Activated CD4-positive, alpha-beta memory T cell treated with anti-CD3 and anti-CD28 coated beads, Interleukin-2, amount 10 ng/mL, durations not matched to agents 7 days and 5 days (primary cell): Measurements from ENCODE around the gene GLCCI1. TPM values are rescaled to one million over a fixed set of nuclear protein-coding genes. Genes with fewer than 3 reads are reported as not detected.
"Not testable (repeated sequence)": the region's sequence is repeated elsewhere in the genome, so short reads cannot be mapped to it uniquely, and the experiment has no call there.

Source experiments
- CTCF ChIA-PET: fragments of 350-600 bp; sonication (Branson Sonifier 250); formaldehyde crosslinking; loops from one replicate; lab custom pipeline; 2021; ENCODE audit warnings: antibody characterized with exemption, inconsistent platforms; lab: Charles Lee
- POLR2A ChIA-PET: fragments of 350-600 bp; sonication (Branson Sonifier 250); formaldehyde crosslinking; loops from one replicate; lab custom pipeline; 2021; ENCODE audit warnings: antibody characterized with exemption; lab: Charles Lee
- DNase-seq: peaks from one replicate; pipeline ENCODE4 v3.0.0-alpha.2; 2020
- H3K27ac Mint-ChIP-seq: one replicate; pipeline ENCODE4 v1.8.0; 2021; ENCODE audit warnings: mild to moderate bottlenecking, mixed read lengths
- H3K27me3 Mint-ChIP-seq: one replicate; pipeline ENCODE4 v1.8.0; 2021; ENCODE audit warnings: mixed read lengths
- H3K36me3 Mint-ChIP-seq: one replicate; pipeline ENCODE4 v1.8.0; 2021; ENCODE audit warnings: low read depth, mixed read lengths
- H3K4me1 Mint-ChIP-seq: one replicate; pipeline ENCODE4 v1.8.0; 2021; ENCODE audit warnings: mixed read lengths
- H3K4me3 Mint-ChIP-seq: one replicate; pipeline ENCODE4 v1.8.0; 2021; ENCODE audit warnings: mild to moderate bottlenecking, mixed read lengths
- H3K9me3 Mint-ChIP-seq: one replicate; pipeline ENCODE4 v1.8.0; 2021; ENCODE audit warnings: mixed read lengths
- total RNA-seq, 2 experiments: library from RNA; stranded (reverse); gene quantifications; one replicate each; pipeline ENCODE4 v1.2.3, GENCODE V29; 2021

Gene GLCCI1
- total RNA-seq, 2 experiments from 2014 or later = 25.4 to 29.0 TPM

DNA sequence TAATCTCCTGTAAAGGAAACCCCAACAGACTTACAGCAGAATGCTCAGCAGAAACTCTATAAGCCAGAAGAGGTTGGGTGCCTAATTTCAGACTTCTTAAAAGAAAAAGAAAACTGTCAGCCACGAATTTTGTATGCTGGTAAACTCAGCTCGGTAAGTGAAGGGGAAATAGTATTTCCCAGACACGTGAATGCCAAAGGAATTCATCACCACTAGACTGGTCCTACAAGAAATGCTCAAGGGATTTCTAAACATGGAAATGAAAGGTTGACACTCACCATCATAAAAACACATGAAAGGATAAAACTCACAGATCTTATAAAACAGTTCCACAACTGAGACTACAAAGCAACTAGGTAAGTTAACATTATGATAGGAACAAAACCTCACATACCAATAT is 68.6 kb downstream of the GLCCI1 start:
- no peak for DNase-seq
- Mint-ChIP-seq H3K36me3 (peaks cover 18% of the 10 kb centered on the region), H3K4me3 (no peak overlapping the region), H3K9me3 (no peaks in the 10 kb centered on the region), H3K4me1 (peaks cover 26% of the 10 kb centered on the region), H3K27ac (no peak overlapping the region), H3K27me3 (no peaks in the 10 kb centered on the region)
- ChIA-PET POLR2A (no interaction called here), CTCF (interaction anchor here (2.7 kb wide), 1 partner anchor 356 kb away, joined by 22 read pairs; no protein-coding TSS in a partner anchor)

DNA sequence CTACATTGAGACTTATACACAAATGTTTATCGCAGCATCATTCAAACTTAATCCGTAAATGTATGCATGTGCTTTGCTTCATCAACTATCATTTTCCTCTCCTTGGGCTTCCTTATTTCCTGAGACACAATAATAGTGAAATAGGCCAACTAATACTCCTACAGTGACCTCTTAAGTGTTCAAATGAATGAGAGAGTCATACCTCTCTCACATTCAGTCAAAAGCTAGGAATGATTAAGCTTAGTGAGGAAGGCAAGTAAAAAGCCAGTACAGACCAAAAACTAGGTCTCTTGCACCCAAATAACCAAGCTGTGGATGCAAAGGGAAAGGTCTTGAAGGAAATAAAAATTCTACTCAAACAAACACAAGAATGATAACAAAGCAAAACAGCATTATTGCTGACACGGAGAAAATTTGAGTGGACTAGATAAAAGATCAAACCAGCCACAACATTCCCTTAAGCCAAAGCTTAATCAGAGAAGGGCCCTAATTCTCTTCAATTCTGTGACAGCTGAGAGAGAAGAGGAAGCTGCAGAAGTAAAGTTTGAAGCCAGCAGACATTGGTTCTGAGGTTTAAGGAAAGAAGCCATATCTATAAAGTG is 72.3 kb downstream of the GLCCI1 start:
- Mint-ChIP-seq H3K9me3 (no peaks in the 10 kb centered on the region), H3K27ac (no peak overlapping the region), H3K27me3 (no peaks in the 10 kb centered on the region), H3K36me3 (peaks cover 39% of the 10 kb centered on the region), H3K4me3 (no peak overlapping the region), H3K4me1 (peaks cover 43% of the 10 kb centered on the region)
- ChIA-PET POLR2A (interaction anchor here (0.9 to 1.3 kb wide), 2 partner anchors 21 to 135 kb away, joined by 3 read pairs; no protein-coding TSS in a partner anchor), CTCF (interaction anchor here (1.4 kb wide), 1 partner anchor 149 kb away, joined by 3 read pairs; no protein-coding TSS in a partner anchor)
- no peak for DNase-seq

DNA sequence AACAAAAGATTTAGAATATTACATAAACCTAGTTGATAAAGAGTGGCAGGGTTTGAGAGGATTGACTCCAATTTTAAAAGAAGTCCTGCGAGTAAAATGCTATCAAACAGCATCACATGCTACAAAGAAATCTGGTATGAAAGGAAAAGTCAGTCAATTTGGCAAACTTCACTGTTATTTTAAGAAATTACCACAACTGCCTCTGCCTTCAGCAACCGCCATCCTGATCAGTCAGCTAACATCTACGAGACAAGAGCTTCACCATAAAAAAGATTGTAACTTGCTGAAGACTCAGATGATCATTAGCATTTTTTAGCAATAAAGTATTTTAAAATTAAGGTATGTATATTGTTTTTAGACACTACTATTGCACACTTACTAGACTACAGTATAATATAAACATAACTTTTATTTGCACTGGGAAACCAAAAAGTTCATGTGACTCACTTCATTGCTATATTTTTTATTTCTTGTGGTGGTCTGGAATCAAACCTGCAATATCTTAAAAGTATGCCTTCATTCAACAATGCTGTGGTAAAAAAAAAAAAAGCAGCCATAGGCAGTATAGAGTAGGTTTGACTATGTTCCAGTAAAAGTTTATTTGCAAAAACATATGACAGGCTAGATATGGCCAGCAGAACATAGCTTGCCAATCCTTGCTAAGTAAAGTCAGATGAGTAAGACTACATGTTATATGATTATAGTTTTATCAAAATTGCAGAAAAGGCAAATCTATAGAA is 74.4 kb downstream of the GLCCI1 start:
- H3K4me1 Mint-ChIP-seq = peaks cover 44% of the 10 kb centered on the region
- no peaks in the 10 kb centered on the region for H3K9me3 Mint-ChIP-seq
- CTCF ChIA-PET = no interaction called here
- H3K36me3 Mint-ChIP-seq = peaks cover 22% of the 10 kb centered on the region
- POLR2A ChIA-PET = no interaction called here
- DNase-seq = no peak
- no peak overlapping the region for H3K27ac Mint-ChIP-seq
- H3K27me3 Mint-ChIP-seq = no peaks in the 10 kb centered on the region
- no peak overlapping the region for H3K4me3 Mint-ChIP-seq

DNA sequence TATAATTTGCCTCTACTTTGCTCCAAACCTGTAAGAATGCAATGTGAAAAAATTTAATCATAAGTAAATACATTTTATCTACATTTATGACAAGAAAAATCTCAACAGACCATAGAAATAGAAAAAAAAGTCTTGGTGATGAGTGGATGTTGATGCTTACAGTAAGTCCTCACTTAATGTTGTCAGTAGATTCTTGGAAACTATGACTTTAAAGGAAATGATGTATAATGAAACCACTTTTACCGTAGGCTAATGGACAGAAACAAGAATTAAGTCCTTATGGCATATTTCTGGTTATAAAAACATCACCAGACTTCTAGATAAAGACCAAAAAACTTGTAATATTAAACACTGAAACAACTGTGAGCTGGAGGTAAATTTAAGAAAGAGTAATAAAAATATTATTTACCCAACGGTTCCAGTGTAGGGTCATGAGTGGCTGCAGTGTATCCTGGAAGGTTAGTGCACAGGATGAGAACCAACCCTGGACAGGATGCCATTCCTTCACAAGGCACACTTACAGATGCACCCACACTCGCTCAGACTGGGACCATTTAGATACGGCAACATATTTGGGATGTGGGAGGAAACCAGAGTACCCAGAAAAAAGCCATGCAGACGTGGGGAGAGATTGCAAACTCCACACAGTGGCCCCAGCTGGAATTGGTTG is 76.3 kb downstream of the GLCCI1 start:
- Mint-ChIP-seq H3K36me3 (peaks cover 22% of the 10 kb centered on the region), H3K9me3 (no peaks in the 10 kb centered on the region), H3K4me1 (peaks cover 46% of the 10 kb centered on the region), H3K27ac (peak overlapping the region; percentile 50), H3K27me3 (no peaks in the 10 kb centered on the region), H3K4me3 (no peak overlapping the region)
- no peak for DNase-seq
- CTCF ChIA-PET = no interaction called here
- POLR2A ChIA-PET = no interaction called here

GRCh38 chr7:8048067-8048466 is 79.5 kb downstream of the GLCCI1 start:
- H3K27ac Mint-ChIP-seq, CTCF ChIA-PET, DNase-seq, H3K4me3 Mint-ChIP-seq, H3K27me3 Mint-ChIP-seq, POLR2A ChIA-PET, H3K9me3 Mint-ChIP-seq: not testable (repeated sequence)
- Mint-ChIP-seq H3K36me3 (peaks cover 16% of the 10 kb centered on the region), H3K4me1 (peaks cover 29% of the 10 kb centered on the region)

DNA sequence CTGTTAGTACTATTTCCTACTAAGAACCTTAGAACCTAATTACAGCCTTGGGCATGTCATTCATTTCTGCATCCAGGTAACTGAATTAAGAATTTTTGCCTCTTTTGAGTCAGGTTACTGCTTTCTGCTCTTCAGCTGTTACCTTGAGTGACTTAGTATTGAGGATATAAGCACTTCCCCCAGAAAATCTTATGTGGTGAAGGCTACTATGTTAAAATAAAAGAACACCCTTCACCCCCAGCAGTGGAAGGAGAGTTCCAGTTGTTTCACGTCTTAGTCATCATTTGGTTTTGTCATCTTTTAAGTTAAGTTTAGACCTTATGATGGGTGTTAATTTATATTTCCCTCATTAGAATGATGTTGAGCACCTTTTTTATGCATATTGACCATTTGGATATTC is 82.8 kb downstream of the GLCCI1 start:
- no peaks in the 10 kb centered on the region for H3K27me3 Mint-ChIP-seq
- peaks cover 10% of the 10 kb centered on the region for H3K36me3 Mint-ChIP-seq
- H3K4me1 Mint-ChIP-seq = peaks cover 8% of the 10 kb centered on the region
- no peak for DNase-seq
- POLR2A ChIA-PET = no interaction called here
- no peak overlapping the region for H3K27ac Mint-ChIP-seq
- CTCF ChIA-PET = no interaction called here
- H3K4me3 Mint-ChIP-seq = no peak overlapping the region
- peaks cover 5% of the 10 kb centered on the region for H3K9me3 Mint-ChIP-seq

DNA sequence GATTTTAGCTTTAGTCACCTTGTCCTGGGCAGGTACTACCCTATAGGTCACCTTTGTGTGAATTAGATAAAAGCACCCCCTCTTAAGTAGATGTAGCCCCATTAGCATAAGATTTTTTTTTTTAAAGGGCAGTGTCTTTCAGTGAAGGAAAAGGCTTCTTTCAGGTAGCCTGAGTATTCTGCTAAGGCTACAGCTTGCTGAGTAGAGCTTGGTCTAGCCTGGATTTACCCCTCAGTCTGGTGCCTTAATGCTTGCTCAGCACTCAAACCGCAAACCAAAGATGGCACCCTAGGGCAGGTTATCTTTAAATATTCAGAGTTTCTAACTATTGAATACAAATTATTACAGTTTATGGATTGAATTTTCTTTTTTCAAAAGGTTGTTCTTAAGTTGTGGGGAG is 83.4 kb downstream of the GLCCI1 start:
- Mint-ChIP-seq H3K27me3 (no peaks in the 10 kb centered on the region), H3K4me1 (peaks cover 8% of the 10 kb centered on the region), H3K27ac (no peak overlapping the region), H3K36me3 (peaks cover 13% of the 10 kb centered on the region), H3K4me3 (no peak overlapping the region), H3K9me3 (peaks cover 6% of the 10 kb centered on the region)
- no peak for DNase-seq
- POLR2A ChIA-PET = no interaction called here
- CTCF ChIA-PET = no interaction called here

DNA sequence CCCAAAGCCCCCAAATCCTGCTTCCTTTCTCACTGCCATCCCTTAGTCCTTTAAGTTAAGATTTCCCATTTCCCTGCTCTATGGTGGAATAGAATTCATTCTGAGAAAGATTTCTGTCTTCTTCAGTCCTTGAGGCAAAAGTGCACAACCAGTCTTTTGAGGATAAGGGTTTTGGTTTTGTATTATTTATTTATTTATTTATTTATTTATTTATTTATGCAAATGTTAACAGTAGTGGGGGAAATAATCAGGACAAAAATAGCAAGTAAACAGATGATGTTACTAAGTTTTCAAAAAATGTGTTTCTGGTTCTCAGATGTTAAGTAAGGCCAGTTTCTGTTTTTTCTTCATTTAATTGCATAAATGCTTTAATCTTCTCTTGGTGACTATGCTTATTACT is 84.2 kb downstream of the GLCCI1 start:
- Mint-ChIP-seq H3K4me3 (no peak overlapping the region), H3K27me3 (no peaks in the 10 kb centered on the region), H3K27ac (no peak overlapping the region), H3K9me3 (peaks cover 6% of the 10 kb centered on the region), H3K4me1 (peaks cover 5% of the 10 kb centered on the region), H3K36me3 (peaks cover 19% of the 10 kb centered on the region)
- ChIA-PET POLR2A (no interaction called here), CTCF (no interaction called here)
- no peak for DNase-seq

GRCh38 chr7:8056439-8056838 is 87.8 kb downstream of the GLCCI1 start:
- peaks cover 34% of the 10 kb centered on the region for H3K36me3 Mint-ChIP-seq
- H3K4me1 Mint-ChIP-seq = no peaks in the 10 kb centered on the region
- no peak for DNase-seq
- no peaks in the 10 kb centered on the region for H3K27me3 Mint-ChIP-seq
- ChIA-PET POLR2A (no interaction called here), CTCF (no interaction called here)
- no peak overlapping the region for H3K4me3 Mint-ChIP-seq
- no peak overlapping the region for H3K27ac Mint-ChIP-seq
- peaks cover 6% of the 10 kb centered on the region for H3K9me3 Mint-ChIP-seq

DNA sequence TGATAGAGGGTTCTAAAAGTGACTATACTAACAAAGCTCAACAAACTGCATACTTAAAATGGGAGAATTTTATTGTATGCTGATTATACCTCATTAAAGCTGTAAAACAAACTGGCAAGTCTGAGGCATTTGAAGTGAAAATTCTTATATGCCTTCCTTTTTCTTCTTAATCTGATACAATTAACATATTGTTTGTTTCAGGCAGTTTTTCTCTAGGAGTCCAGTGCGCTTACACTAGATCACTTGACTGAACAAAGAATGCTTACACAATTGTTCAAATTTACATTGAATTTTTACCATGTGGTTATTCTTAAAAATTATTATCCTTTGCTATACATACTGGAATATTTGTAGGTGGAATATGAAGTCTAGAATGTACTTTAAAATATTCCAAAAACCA is 89.0 kb downstream of the GLCCI1 start:
- ChIA-PET CTCF (no interaction called here), POLR2A (interaction anchor here (1.5 kb wide), 1 partner anchor 118 kb away, joined by 3 read pairs; no protein-coding TSS in a partner anchor)
- no peak overlapping the region for H3K27ac Mint-ChIP-seq
- H3K36me3 Mint-ChIP-seq = peaks cover 40% of the 10 kb centered on the region
- H3K27me3 Mint-ChIP-seq = no peaks in the 10 kb centered on the region
- peaks cover 6% of the 10 kb centered on the region for H3K9me3 Mint-ChIP-seq
- no peaks in the 10 kb centered on the region for H3K4me1 Mint-ChIP-seq
- no peak overlapping the region for H3K4me3 Mint-ChIP-seq
- DNase-seq = no peak

GRCh38 chr7:8058322-8058721 is 89.7 kb downstream of the GLCCI1 start:
- no peak for DNase-seq
- Mint-ChIP-seq H3K4me1 (peaks cover 3% of the 10 kb centered on the region), H3K9me3 (peaks cover 9% of the 10 kb centered on the region), H3K4me3 (no peak overlapping the region), H3K27ac (no peak overlapping the region), H3K36me3 (peaks cover 46% of the 10 kb centered on the region), H3K27me3 (no peaks in the 10 kb centered on the region)
- ChIA-PET POLR2A (interaction anchor here (1.5 kb wide), 1 partner anchor 118 kb away, joined by 3 read pairs; no protein-coding TSS in a partner anchor), CTCF (no interaction called here)

- peaks cover 9% of the 10 kb centered on the region for H3K9me3 Mint-ChIP-seq
- no peak for DNase-seq
- no peaks in the 10 kb centered on the region for H3K27me3 Mint-ChIP-seq
- ChIA-PET CTCF (interaction anchor here (0.6 kb wide), 1 partner anchor 22 kb away, joined by 3 read pairs; no protein-coding TSS in a partner anchor), POLR2A (no interaction called here)
- H3K27ac Mint-ChIP-seq = no peak overlapping the region
- H3K4me1 Mint-ChIP-seq = peaks cover 8% of the 10 kb centered on the region
- H3K36me3 Mint-ChIP-seq = peaks cover 51% of the 10 kb centered on the region
- no peak overlapping the region for H3K4me3 Mint-ChIP-seq
Measured at GRCh38 chr7:8058852-8059251, 90.3 kb downstream of the GLCCI1 start.

GRCh38 chr7:8060241-8060640 is 91.6 kb downstream of the GLCCI1 start:
- Mint-ChIP-seq H3K36me3 (peaks cover 59% of the 10 kb centered on the region), H3K27ac (no peak overlapping the region), H3K4me3 (no peak overlapping the region), H3K4me1 (peaks cover 8% of the 10 kb centered on the region), H3K27me3 (no peaks in the 10 kb centered on the region), H3K9me3 (peaks cover 14% of the 10 kb centered on the region)
- ChIA-PET POLR2A (no interaction called here), CTCF (no interaction called here)
- no peak for DNase-seq
